Hematopoietic multipotent progenitor cell treated with erythropoietin and hydrocortisone succinate and interleukin-3 and kit ligand, for 6 days (in vitro differentiated cells): ENCODE measurements around the gene TSGA10.
"Not testable (repeated sequence)": the region's sequence is repeated elsewhere in the genome, so short reads cannot be mapped to it uniquely, and the experiment has no call there.

Source experiments
- DNase-seq: peaks from one replicate; pipeline ENCODE4 v3.0.0-alpha.2; 2015

The TSGA10 gene, protein sequence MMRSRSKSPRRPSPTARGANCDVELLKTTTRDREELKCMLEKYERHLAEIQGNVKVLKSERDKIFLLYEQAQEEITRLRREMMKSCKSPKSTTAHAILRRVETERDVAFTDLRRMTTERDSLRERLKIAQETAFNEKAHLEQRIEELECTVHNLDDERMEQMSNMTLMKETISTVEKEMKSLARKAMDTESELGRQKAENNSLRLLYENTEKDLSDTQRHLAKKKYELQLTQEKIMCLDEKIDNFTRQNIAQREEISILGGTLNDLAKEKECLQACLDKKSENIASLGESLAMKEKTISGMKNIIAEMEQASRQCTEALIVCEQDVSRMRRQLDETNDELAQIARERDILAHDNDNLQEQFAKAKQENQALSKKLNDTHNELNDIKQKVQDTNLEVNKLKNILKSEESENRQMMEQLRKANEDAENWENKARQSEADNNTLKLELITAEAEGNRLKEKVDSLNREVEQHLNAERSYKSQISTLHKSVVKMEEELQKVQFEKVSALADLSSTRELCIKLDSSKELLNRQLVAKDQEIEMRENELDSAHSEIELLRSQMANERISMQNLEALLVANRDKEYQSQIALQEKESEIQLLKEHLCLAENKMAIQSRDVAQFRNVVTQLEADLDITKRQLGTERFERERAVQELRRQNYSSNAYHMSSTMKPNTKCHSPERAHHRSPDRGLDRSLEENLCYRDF

DNA sequence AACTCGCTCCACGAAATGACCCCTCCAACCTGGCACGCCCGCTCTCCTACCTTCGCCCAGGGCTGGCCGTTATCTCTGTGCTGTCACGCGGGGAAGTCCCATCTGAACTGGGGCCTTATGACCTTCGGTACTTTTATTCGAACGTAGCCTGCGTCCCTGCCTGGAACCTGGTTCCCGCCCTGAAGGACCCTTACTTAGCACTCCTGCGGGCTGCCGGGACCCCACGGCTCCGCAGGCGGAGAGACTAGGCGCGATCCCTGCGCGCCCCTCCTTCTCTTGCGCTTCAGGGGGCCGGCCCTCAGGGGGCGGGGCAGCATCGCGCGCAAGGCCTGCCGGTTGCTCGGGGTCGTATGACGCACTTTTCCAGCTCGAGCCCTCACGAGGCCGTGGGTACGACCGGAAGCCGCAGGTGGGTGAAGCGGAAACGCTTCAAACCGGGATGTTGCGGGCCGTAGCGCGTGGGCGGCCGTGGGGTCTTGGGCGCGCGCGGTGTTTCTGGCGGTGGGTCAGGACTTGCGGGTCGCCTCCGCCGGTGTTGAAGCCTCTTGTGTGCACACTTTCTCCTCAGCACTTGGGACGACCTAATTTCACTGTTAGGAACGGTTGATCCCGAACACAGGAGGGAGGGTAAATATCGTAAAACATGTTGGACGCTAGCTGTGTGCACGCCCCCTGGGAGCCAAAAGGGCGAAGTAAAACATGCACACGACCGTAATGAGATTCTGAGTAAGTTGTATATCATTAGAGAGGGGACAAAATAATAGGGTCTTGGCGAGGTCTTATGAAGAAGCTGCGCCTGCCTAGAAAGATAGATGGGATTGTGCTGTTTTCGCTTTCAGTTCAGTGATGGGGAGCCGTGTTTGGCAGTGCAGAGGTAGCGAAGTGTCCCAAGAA is at the start of gene TSGA10, which contains the start of gene LIPT1:
TSGA10 (minus strand) TSS at position 300 of the 894 bp plus-strand sequence. CDS start 45,503 bp downstream, outside the sequence.
LIPT1 (plus strand) TSS at position 325 of the 894 bp plus-strand sequence. CDS start 6,991 bp downstream, outside the sequence.
- DNase-seq: peak; percentile 96

DNA sequence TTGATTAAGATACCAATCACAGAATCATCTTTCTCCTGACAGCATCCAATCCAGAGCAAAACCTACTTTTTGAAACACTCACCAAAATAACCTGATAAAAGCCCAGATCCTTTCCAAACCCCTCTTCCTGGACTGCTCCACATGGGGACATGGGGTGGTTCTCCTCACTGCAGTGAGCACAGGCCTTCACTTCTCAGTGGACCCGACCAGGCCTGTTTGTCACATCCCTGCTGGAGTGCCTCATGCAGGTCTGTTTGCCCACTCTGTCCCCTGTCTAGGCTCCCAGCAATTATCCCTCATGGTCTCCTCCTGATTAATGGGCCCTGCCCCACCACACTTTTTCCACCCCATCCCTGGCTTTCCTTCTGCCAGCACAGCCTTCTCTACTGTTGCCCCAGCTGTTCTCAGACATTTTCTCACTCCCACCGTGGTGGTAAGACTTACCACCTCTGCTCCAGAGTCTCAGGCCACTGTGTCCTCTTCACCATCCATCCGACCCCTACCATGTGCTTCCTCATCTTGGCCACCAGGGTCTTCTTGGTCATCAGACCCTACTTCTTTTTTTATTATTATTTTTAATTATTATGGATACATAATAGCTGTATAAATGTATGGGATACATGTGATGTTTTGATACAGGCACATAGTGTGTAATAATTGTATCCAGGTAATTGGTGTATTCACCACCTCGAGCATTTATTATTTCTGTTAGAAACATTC is 47.4 kb upstream of the TSGA10 start:
- no peak for DNase-seq

DNA sequence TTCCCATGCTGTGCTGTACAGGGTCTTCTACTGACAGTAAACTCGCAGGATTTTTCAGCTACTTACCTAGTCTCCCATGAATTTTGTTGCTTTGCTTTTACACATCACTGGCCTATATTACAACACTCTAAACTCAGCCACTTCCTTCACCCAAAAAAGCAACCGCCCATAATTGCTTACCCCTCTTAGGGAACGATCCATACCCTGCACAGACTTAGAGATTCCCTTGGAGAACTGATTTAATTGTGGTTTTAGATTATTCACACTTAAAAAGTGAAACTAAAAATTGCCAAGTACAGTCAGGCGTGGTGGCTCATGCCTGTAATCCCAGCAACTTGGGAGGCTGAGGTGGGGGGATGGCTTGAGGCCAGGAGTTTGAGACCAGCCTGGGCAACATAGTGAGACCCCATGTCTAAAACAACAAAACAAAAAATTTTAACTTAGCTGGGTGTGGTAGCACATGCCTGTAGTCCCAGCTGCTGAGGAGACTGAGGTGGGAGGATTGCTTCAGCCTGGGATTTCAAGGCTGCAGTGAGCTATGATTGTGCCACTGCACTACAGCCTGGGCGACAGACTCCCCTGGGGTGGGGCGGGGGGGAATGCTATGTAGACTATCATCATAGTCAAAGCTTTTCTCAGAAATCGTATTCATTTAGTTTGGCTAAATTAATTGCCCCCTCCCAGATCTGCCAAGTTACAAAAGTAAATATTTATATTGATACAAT is 45.5 kb upstream of the TSGA10 start:
- DNase-seq: no peak

DNA sequence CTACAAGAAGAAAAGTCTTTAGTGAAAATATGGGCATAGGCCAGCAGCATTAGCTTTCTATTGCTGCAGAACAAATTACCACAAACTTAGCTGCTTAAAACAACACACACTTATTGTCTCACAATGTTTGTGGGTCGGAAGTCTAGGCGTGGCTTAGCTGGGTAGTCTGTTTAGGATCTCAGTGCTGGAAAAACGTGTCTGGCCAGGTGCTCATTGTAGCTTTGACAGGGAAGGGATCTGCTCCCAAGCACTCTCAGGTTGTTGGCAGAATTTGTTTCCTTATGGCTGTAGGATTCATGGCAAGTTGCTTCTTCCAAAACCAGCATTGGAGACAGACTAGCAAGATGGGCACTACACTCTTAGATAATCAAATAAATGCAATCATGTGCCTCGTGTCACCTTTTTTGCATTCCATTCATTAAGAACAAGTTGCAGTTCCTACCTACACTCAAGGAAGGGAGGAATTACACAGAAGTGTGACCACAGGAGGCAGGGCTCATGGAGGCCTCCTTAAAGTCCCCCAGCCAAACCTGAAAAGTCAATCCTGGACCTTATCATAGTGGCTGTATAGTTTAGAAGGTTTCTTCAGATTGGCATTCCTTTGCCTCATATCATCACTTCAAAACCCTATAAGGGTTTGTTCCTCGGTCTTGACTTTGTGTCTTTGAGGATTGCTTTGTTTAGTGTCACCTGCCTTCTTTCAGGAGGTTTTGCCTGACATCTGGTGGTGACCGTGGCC is 43.5 kb upstream of the TSGA10 start:
- no peak for DNase-seq

DNA sequence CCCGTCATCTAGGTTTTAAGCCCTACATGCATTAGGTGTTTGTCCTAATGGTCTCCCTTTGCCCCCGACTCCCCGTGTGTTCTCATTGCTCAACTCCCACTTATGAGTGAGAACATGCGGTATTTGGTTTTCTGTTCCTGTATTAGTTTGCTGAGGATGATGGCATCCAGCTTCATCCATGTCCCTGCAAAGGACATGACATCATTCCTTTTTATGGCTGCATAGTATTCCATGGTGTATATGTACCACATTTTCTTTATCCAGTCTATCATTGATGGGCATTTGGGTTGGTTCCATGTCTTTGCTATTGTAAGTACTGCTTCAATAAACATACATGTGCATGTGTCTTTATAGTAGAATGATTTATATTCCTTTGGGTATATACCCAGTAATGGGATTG is 37.6 kb upstream of the TSGA10 start:
- DNase-seq: not testable (repeated sequence)

DNA sequence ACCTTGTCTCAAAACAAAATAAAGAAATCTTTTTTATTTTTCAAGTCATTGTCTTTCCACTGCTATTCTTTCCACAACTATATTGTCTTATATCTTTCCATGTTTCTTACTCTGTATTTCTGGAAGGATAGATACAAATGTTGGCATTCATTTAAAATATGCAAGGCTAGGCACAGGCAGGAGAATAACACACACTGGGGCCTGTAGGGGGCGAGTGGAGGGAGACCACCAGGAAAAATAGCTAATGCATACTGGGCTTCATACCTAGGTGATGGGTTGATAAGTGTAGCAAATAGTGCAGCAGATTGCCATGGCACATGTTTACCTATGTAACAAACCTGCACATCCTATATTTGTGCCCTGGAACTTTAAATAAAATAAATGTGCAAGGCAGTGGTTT is 35.8 kb upstream of the TSGA10 start:
- DNase-seq: peak; percentile 17

DNA sequence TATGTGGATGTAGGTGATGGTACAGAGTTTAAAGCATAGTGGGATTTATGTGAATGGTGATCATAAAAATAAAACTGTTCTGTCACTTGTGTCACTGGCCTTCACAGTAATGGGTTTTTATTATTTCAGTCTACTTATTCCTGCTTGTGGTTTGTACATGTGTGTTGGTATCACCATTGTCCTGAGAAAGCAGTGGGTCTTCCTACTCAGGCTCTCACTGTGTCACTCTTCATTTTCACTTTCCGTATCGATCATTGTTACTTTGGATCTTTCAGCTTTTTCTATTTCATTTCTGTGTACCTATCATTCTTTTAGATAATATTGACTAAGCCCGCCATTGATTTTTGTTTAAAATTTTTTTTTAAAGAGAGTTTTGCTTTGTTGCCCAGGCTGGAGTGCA is 33.6 kb upstream of the TSGA10 start:
- DNase-seq: no peak

DNA sequence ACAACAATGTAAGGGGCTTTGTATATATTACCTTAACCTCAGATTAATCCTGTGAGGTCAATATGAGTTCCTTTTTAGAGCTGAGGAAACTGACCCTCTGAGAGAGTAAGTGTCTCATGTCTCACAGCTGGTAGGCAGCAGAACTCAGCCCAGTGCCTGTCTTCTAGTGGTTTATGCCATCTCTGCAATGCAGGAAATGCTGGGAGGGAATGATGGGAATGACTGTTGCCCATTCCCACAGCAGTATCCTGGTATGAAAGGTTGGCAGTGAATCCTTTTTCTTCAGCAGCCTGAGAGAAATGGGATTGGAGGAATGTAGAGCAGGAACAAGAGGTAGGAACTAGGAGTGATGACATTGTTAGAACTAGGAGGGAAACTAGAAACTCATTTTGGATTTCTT is 32.3 kb upstream of the TSGA10 start:
- no peak for DNase-seq

DNA sequence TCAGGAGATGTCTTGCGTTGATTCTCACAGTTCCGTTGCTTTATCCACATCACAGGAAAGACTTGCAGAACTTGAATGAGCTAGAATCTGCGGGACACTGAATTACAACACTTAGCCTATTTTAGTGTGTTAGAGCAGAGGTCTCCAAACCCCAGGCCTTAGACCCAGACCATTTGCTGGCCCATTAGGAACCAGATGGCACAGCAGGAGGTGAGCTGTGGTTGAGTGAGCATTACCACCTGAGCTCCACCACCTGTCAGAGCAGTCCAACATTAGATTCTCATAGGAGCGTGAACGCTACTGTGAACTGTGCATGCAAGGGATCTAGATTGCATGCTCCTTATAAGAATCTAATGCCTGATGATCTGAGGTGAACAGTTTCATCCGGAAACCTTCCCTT is 30.1 kb upstream of the TSGA10 start:
- DNase-seq: no peak

DNA sequence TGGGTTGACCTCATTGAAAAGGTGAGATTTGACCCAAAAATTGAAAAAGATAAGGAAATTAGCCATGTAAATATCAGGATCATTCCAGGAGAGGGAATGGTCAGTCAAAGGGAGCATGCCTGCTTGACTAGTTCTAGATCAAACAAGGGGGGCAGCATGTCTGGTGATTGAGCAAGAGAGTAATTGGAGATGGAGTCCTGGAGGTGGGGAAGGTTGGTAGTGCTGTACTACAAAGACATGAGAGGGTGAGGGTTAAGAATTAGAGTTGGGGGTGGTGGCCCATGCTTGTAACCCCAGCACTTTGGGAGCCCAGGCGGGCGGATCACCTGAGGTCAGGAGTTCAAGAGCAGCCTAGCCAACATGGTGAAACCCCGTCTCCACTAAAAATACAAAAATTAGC is 28.3 kb upstream of the TSGA10 start:
- no peak for DNase-seq

DNA sequence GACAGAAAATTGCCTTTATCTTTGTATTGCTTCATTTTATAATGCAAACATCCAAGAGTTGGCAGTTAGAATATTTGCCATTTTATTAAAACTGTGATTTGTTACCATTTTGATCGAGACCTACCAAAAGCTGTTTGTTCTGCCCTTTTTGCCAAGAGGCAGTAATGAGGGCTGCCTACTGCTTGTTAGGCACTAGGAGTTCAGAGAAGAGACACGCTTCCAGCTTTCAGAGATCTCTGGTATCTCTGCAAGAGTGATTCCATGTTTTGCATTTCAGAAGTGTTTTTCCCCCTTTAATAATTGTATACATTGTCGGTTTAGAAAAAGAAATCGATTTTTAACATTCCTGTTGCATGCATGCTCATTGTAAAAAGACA is 26.9 kb upstream of the TSGA10 start:
- DNase-seq: peak; percentile 62

DNA sequence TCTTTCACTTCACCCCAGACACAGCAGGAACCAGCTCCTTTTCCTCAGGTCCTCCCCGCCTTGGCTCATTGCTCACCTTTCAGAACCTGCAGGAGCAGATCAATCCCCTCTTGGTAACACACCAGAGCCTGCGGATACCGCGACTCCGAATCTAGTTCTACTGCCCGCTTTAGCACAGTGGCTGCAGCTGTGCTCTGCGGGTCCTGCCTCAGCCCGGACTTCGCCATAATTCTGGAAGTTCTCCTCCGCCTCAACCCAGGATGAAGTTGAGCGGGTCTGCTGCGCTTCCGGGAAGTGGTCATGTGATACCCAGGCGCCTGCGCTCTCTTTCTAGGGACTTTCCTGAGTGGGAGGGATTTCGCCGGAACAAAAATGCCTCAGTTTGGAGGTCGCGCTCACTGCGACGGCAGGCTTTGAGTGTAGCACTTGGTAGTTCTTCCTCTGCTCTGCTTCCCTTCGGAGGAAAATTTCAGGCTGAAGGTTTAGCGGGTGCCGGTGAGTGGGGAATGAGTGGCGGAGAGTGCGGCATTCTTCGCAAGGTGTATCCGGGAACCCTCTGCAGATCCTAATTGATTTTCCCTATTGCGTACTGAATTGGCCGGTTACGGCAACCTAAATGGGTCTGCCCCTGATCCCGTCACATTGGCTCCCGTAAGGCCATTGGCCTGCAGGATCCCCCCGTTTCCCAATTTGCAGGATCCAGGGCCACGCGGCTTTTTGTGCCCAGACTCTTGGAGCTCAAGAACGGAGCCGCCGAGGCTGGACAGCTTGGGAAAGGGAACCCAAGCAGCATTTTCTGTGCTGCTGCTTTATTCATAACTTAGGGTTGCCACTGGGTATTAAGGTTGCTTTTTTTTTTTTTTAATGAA is 26.2 kb upstream of the TSGA10 start, which contains the start of the genes MITD1 and MRPL30:
MITD1 (minus strand) TSS at position 304 of the 869 bp plus-strand sequence; CDS start at position 227, 77 bp downstream.
MRPL30 (plus strand) TSS at position 430 of the 869 bp plus-strand sequence. CDS start 5,020 bp downstream, outside the sequence.
- peak; percentile 97 for DNase-seq

DNA sequence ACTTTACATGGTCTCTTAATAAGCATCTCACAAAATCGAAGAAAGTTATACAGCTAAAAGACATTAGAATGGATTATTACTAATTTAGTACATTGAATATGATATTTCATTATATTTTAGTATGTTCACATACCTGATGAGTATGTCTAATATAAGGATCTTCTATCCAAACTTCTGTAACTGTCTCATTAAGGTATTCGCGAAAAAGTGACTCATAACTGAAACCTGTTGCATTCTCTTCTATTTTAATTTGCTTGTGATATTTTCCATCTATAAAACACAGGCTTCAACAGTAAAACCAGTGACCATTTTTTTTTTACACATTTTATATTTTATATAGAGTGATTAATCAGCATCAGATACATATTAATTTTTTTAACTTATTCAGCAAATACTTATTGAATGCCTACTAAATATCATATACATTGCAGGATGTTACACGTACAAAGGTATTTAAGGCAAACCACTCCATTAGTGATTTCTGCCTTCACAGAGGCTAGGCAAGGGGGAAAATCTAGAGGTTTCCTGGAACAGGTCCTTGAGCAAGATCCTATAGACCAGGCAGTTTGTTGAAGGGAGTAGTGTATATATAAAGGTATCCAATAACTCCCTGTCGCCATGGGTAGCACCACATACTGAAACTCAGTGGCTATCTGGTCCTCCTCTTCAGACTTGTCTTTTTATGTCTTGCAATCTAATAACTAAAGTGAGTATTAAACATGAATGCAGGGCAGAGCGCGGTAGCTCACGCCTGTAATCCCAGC is 16.8 kb upstream of the TSGA10 start:
- no peak for DNase-seq

DNA sequence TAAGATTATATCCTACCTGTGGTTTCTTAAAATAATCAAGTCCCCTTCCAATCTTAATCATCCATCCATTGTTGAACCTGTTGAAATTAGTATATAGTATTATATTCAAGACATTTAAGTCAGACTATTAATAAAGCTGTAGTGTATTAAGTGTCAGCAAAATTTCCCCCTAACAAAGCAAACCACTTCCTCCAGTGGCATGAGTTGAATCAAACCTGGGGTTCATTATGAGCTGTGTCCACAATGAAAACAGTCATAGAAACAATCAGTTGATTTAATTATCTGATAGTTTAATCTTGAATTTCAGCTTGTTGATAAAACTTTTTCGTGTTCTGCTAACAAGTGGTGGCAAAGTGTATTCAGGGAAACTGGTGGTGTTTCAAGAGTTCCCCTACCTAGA is 14.8 kb upstream of the TSGA10 start:
- DNase-seq: no peak

DNA sequence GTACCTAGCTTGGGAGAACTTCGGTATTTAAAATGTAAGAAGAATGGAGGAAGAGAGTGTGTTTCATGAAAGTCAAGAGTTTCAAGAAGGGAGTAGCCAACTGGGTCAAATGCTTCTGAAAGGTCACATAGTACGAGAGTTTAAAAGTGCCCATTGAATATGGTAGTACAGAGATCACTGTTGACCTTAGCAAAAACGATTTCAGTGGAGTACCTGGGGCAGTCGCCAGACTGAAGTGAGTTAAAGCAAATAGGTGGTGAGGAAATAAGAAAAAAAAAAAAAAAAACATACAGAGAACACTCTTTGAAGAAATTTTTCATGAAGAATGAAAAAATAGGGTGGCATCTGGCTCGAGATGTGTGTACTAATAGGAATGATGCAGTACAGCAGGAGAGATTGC is 11.5 kb upstream of the TSGA10 start:
- no peak for DNase-seq

DNA sequence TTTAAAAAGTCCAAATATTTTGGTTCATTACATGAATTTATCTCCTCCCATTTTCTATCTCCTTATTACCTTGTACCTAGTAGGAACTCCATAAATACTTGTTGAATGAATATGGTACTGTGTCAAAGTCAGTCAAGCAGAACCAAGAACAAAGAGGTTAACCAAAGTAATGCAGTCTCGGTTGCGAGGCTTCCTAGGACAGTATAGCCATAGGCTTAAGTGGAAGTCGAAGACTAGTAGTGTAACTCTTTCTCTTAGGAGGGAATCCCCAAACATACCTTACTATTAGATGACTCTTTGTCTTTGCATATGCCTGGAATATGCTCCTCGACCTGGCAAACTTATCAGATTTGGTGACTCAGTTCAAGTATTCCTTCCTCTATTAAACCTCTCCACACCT is 4.9 kb upstream of the TSGA10 start:
- no peak for DNase-seq

DNA sequence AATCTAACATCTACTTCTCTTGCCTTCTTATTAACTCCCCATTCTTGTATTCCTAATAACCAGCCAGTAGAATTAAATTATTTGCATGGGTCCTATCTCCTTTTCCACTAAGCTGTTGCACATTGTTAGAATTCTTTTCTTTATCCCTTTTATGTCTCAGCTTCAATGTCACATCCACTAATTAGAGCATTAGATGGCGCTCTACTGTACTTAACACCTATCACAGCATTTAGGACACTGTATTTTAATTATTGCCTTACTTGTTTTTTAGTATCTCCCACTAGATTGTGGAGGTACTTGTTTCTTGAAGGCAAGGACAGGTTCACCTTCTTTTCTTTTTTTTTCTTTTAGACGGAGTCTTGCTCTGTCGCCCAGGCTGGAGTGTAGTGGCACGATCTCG is 3.9 kb upstream of the TSGA10 start:
- peak; percentile 27 for DNase-seq

DNA sequence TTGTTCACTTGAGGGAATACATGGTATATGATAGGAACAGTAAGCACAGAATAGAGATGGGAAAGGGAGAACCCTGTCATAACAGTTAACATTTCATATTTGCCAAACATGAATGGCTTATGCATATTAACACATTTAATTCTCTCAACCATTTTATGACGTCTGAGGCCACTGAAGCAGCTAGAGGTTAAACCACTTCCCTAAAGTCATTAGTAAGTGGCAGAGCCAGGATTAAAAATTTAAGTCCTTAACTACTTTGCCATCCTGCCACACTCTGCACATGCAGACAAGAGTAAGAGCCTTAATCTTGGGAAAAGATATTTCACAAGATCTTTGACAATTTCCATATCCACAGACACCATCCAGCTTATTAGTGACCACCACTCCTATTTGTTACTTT is 2.1 kb upstream of the TSGA10 start:
- peak; percentile 16 for DNase-seq
